H1 (cell line): ENCODE results near the gene TAF6. TPM values are rescaled to one million over a fixed set of nuclear protein-coding genes. Genes with fewer than 3 reads are reported as not detected.

Experiments used
- CTCF ChIA-PET: fragments of 300-600 bp; sonication (Branson Sonifier 250); formaldehyde crosslinking; loops from one replicate; lab custom pipeline; 2021; ENCODE audit not compliant: partially characterized antibody; lab: Charles Lee
- POLR2A ChIA-PET: fragments of 300-600 bp; sonication (Branson Sonifier 250); formaldehyde crosslinking; loops from one replicate; lab custom pipeline; 2021; ENCODE audit warnings: inconsistent platforms; ENCODE audit not compliant: partially characterized antibody; lab: Charles Lee
- DNase-seq, 2 experiments: peaks; one replicate each; pipeline versions ENCODE4 v3.0.0 to v3.0.0-alpha.2; 2010 to 2022; ENCODE audit warnings: low spot score in 2 of 2, low read depth in 1 of 2, mixed read lengths in 1 of 2
- FAIRE-seq: peaks from 2 replicates; lab custom pipeline; 2011; peaks lifted over from hg19 to GRCh38; lab: Jason Lieb, UNC
- H2AFZ ChIP-seq: 2 replicates; pipeline ENCODE4 v1.8.1; 2012; ENCODE audit warnings: low read length, inconsistent platforms
- H2AK5ac ChIP-seq: 2 replicates; pipeline ENCODE4 v1.6.1; 2013; ENCODE audit warnings: low read depth, low read length
- H2BK120ac ChIP-seq: replicated peaks from 2 replicates; pipeline ENCODE3; 2013; ENCODE audit warnings: low read depth, low read length, inconsistent platforms
- H2BK12ac ChIP-seq: 2 replicates; pipeline ENCODE4 v1.6.1; 2013; ENCODE audit warnings: low read depth, low read length
- H2BK15ac ChIP-seq: 2 replicates; pipeline ENCODE4 v1.6.1; 2013; ENCODE audit warnings: low read length
- H2BK20ac ChIP-seq: 2 replicates; pipeline ENCODE4 v1.6.1; 2013; ENCODE audit warnings: low read length
- H2BK5ac ChIP-seq: 2 replicates; pipeline ENCODE4 v1.6.1; 2013; ENCODE audit warnings: low read depth, low read length
- H3K14ac ChIP-seq: 2 replicates; pipeline ENCODE4 v1.6.1; 2013; ENCODE audit warnings: inconsistent platforms; ENCODE audit not compliant: insufficient read length
- H3K18ac ChIP-seq: 2 replicates; pipeline ENCODE4 v1.6.1; 2013; ENCODE audit warnings: low read length; ENCODE audit errors: extremely low read depth
- H3K23ac ChIP-seq: 2 replicates; pipeline ENCODE4 v1.6.1; 2013; ENCODE audit warnings: inconsistent platforms; ENCODE audit not compliant: insufficient read length
- H3K23me2 ChIP-seq: 2 replicates; pipeline ENCODE4 v1.6.1; 2013; ENCODE audit warnings: low read depth, low read length
- H3K27ac ChIP-seq: 2 replicates; pipeline ENCODE4 v1.6.1; 2011; ENCODE audit warnings: low read depth, low read length, inconsistent platforms
- H3K27me3 ChIP-seq, 4 experiments: replicated peaks in 1 of 4; 1 replicate in 1 of 4; 2 replicates in 3 of 4; pipeline versions ENCODE4 v1.6.1 to v1.8.1; 2011 to 2013; ENCODE audit warnings: low read length in 3 of 4, mild to moderate bottlenecking in 3 of 4, inconsistent platforms in 2 of 4, mixed read lengths in 2 of 4, moderate library complexity in 1 of 4; ENCODE audit not compliant: control insufficient read depth in 3 of 4, insufficient read depth in 3 of 4; ENCODE audit errors: extremely low read depth in 1 of 4
- H3K36me3 ChIP-seq, 4 experiments: 2 replicates each; pipeline versions ENCODE4 v1.6.1 to v1.8.1; 2011 to 2013; ENCODE audit warnings: mild to moderate bottlenecking in 4 of 4, low read length in 3 of 4, moderate library complexity in 2 of 4, control low read depth in 1 of 4, inconsistent platforms in 1 of 4; ENCODE audit not compliant: insufficient read depth in 4 of 4, control insufficient read depth in 2 of 4
- H3K4ac ChIP-seq: replicated peaks from 2 replicates; pipeline ENCODE3; 2013; ENCODE audit warnings: low read length, low read depth, mixed read lengths, inconsistent platforms; ENCODE audit not compliant: insufficient read length
- H3K4me1 ChIP-seq, 4 experiments: replicated peaks in 1 of 4; 1 replicate in 1 of 4; 2 replicates in 3 of 4; pipeline versions ENCODE4 v1.6.1 to v1.8.1; 2011 to 2013; ENCODE audit warnings: low read length in 3 of 4, inconsistent platforms in 2 of 4, mixed read lengths in 1 of 4; ENCODE audit not compliant: insufficient read depth in 4 of 4, control insufficient read depth in 3 of 4
- H3K4me2 ChIP-seq, 2 experiments: 2 replicates each; pipeline versions ENCODE4 v1.6.1 to v1.8.1; 2011 to 2013; ENCODE audit warnings: low read depth in 2 of 2, low read length in 2 of 2, control low read depth in 1 of 2, inconsistent platforms in 1 of 2, mild to moderate bottlenecking in 1 of 2; ENCODE audit not compliant: insufficient read depth in 1 of 2
- H3K4me3 ChIP-seq, 4 experiments: fragments of 200-600, 300-600 bp in 1 of 4; sonication (generic), shearing (Covaris generic), sonication (Bioruptor Twin) in 1 of 4; 2 replicates each; pipeline versions ENCODE4 v1.5.1 to v1.8.1; 2011 to 2016; ENCODE audit warnings: low read length in 4 of 4, low read depth in 3 of 4, control low read depth in 2 of 4, inconsistent platforms in 2 of 4, mild to moderate bottlenecking in 2 of 4, mixed read lengths in 1 of 4, moderate library complexity in 1 of 4; ENCODE audit not compliant: insufficient read depth in 2 of 4; ENCODE audit errors: extremely low read depth in 1 of 4
- H3K56ac ChIP-seq: replicated peaks from 2 replicates; pipeline ENCODE3; 2013; ENCODE audit warnings: low read depth, mild to moderate bottlenecking, mixed read lengths, low read length, inconsistent platforms; ENCODE audit not compliant: insufficient read length
- H3K79me1 ChIP-seq: 2 replicates; pipeline ENCODE4 v1.6.1; 2013; ENCODE audit warnings: low read depth, low read length, control low read depth
- H3K79me2 ChIP-seq, 2 experiments: 2 replicates each; pipeline versions ENCODE4 v1.6.1 to v1.8.1; 2012 to 2013; ENCODE audit warnings: low read length in 2 of 2, mild to moderate bottlenecking in 2 of 2, inconsistent platforms in 1 of 2; ENCODE audit not compliant: insufficient read depth in 2 of 2, control insufficient read depth in 1 of 2
- H3K9ac ChIP-seq, 4 experiments: replicated peaks in 1 of 4; 1 replicate in 1 of 4; 2 replicates in 3 of 4; pipeline versions ENCODE4 v1.6.1 to v1.8.1; 2011 to 2013; ENCODE audit warnings: low read depth in 3 of 4, low read length in 3 of 4, control low read depth in 2 of 4, mild to moderate bottlenecking in 2 of 4, moderate library complexity in 2 of 4, inconsistent platforms in 1 of 4; ENCODE audit errors: extremely low read depth in 1 of 4
- H3K9me3 ChIP-seq, 2 experiments: 2 replicates each; pipeline versions ENCODE4 v1.6.1 to v1.8.1; 2012 to 2013; ENCODE audit warnings: mild to moderate bottlenecking in 2 of 2, moderate library complexity in 2 of 2, control low read depth in 1 of 2, inconsistent platforms in 1 of 2, low read depth in 1 of 2, low read length in 1 of 2, mixed read lengths in 1 of 2; ENCODE audit not compliant: insufficient read depth in 2 of 2
- H4K20me1 ChIP-seq, 2 experiments: replicated peaks in 1 of 2; 2 replicates each; pipeline versions ENCODE3 to v1.8.1; 2011 to 2013; ENCODE audit warnings: inconsistent platforms in 2 of 2, low read length in 2 of 2, mild to moderate bottlenecking in 1 of 2; ENCODE audit not compliant: insufficient read depth in 2 of 2, control insufficient read depth in 1 of 2
- H4K5ac ChIP-seq: 2 replicates; pipeline ENCODE4 v1.6.1; 2013; ENCODE audit warnings: low read length, low read depth, mixed read lengths, inconsistent platforms; ENCODE audit not compliant: insufficient read length
- H4K8ac ChIP-seq: 2 replicates; pipeline ENCODE4 v1.8.0; 2013; ENCODE audit warnings: mild to moderate bottlenecking, moderate library complexity, low read length, inconsistent platforms; ENCODE audit not compliant: insufficient read depth; ENCODE audit errors: extremely low read depth
- H4K91ac ChIP-seq: replicated peaks from 2 replicates; pipeline ENCODE3; 2013; ENCODE audit warnings: low read length, mixed read lengths, inconsistent platforms; ENCODE audit not compliant: insufficient read length
- CBX8 ChIP-seq: fragments of 300-800, 300-1000 bp; sonication (generic); IDR thresholded peaks from 2 replicates; pipeline ENCODE4 v1.7.1; 2016; ENCODE audit warnings: low read depth, low read length, borderline replicate concordance
- CREB1 ChIP-seq: IDR thresholded peaks from 2 replicates; pipeline ENCODE4 v1.6.1; 2012; ENCODE audit warnings: inconsistent platforms
- KDM1A ChIP-seq: fragments of 200-600, 300-600 bp; sonication (generic); IDR thresholded peaks from 2 replicates; pipeline ENCODE4 v1.7.1; 2016; ENCODE audit warnings: mild to moderate bottlenecking, low read length, borderline replicate concordance
- NANOG ChIP-seq: IDR thresholded peaks from 2 replicates; pipeline ENCODE4 v1.6.1; 2011; ENCODE audit warnings: low read length, low read depth, mild to moderate bottlenecking, inconsistent platforms; ENCODE audit not compliant: insufficient read depth, poor library complexity, severe bottlenecking
- POLR2A ChIP-seq, 2 experiments: IDR thresholded peaks; 1 replicate in 1 of 2; 2 replicates in 1 of 2; pipeline ENCODE4 v1.6.1; 2011; ENCODE audit warnings: low read depth in 2 of 2, low read length in 2 of 2, mild to moderate bottlenecking in 2 of 2; ENCODE audit errors: control extremely low read depth in 1 of 2
- RXRA ChIP-seq: IDR thresholded peaks from 2 replicates; pipeline ENCODE4 v1.6.1; 2011; ENCODE audit warnings: low read depth, mild to moderate bottlenecking, low read length, moderate library complexity; ENCODE audit not compliant: insufficient read depth
- SIX5 ChIP-seq: IDR thresholded peaks from 2 replicates; pipeline ENCODE4 v1.6.1; 2011; ENCODE audit warnings: mild to moderate bottlenecking, low read depth, low read length
- SRF ChIP-seq: IDR thresholded peaks from 2 replicates; pipeline ENCODE4 v1.6.1; 2011; ENCODE audit warnings: mild to moderate bottlenecking, low read depth, low read length, moderate library complexity
- ZNF274 ChIP-seq: IDR thresholded peaks from 2 replicates; pipeline ENCODE4 v1.7.0; 2012; ENCODE audit warnings: low read length, borderline replicate concordance; ENCODE audit errors: extremely low read depth
- WGBS, 2 experiments: shearing (Covaris generic) in 1 of 2; methylation state at CpG; one replicate each; pipeline versions ENCODE4 v1.1.6 to v1.1.7; 2013 to 2015; ENCODE audit warnings: low lambda C conversion rate in 2 of 2, mixed read lengths in 2 of 2, inconsistent platforms in 1 of 2, low coverage in 1 of 2, missing lambda C conversion rate in 1 of 2; ENCODE audit not compliant: insufficient replicate concordance in 2 of 2, insufficient coverage in 1 of 2, insufficient read length in 1 of 2; ENCODE audit errors: extremely low coverage in 1 of 2, missing lambda C conversion rate in 1 of 2; 5-methylcytosine and 5-hydroxymethylcytosine counted together
- polyA plus RNA-seq, 7 experiments: library from polyadenylated mRNA; depleted of rRNA in 3 of 7; stranded (reverse) in 5 of 7; unstranded in 2 of 7; fragments of >200 nt in 5 of 7; fragments of 200-250 nt in 2 of 7; gene quantifications; 1 replicate in 5 of 7; 2 replicates in 1 of 7; 4 replicates in 1 of 7; pipeline versions ENCODE4 v1.2.1 to v1.2.3, GENCODE V29; 2011 to 2013; ENCODE audit warnings: missing spikeins in 2 of 7, mixed read lengths in 2 of 7
- total RNA-seq: library from RNA; stranded (reverse); fragmentation: NEBNext Ultra II Directional; extraction: Animal tissue kit (Norgen Biotek cat#: 25700); gene quantifications from 2 replicates; pipeline ENCODE4 v1.2.1, GENCODE V29; 2021
- TF ChIP-seq, protein P1 (sequence below): IDR thresholded peaks from 2 replicates; pipeline ENCODE4 v1.6.1; 2012; ENCODE audit warnings: inconsistent platforms
- TF ChIP-seq, protein P2 (sequence below), 3 experiments: IDR thresholded peaks; 1 replicate in 2 of 3; 2 replicates in 1 of 3; pipeline versions ENCODE4 v1.5.1 to v1.6.1; 2011; ENCODE audit warnings: low read length in 3 of 3, mild to moderate bottlenecking in 3 of 3, inconsistent platforms in 2 of 3, low read depth in 1 of 3, moderate library complexity in 1 of 3; ENCODE audit not compliant: insufficient read depth in 1 of 3; ENCODE audit errors: control extremely low read depth in 1 of 3

TAF6 gene
- total and polyA plus RNA-seq, 2 of the 8 experiments (the other 6 are each of a cell fraction or from before 2014, with no cell fraction given), result 66.7 to 101 TPM

DNA sequence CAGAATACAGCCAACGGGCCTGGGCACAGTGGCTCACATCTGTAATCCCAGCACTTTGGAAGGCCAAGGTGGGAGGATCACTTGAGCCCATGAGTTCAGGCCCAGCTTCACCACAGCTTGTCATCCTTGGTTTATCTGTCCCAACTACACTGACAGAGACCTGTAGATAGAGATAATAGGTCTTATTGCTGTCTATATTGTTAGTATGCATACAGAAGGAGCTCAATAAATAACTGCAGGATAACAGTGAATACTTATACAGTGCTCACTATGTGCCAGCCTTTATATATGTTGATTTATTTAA lies 1.5 kb upstream of the TAF6 start:
- ChIA-PET CTCF (interaction anchor here (0.7 to 1.6 kb wide), 4 partner anchors 10 to 96 kb away, joined by 3 to 10 read pairs (median 4); no protein-coding TSS in a partner anchor), POLR2A (interaction anchor here (1.1 to 19.1 kb wide), 8 partner anchors 9 to 47 kb away, joined by 4 to 414 read pairs (median 7); partner anchors contain the start of genes AP4M1, COPS6, GAL3ST4 and MCM7)
- Histone ChIP-seq H2BK20ac (no peak overlapping the region), H3K23me2 (peaks cover 8% of the 10 kb centered on the region), H3K18ac (no peak overlapping the region), H3K4me1 (peaks cover 0 to 5% (median 1%) of the 10 kb centered on the region in 4 experiments; a peak in 4 of 7 replicates), H3K27ac (no peak overlapping the region), H2AK5ac (no peak overlapping the region), H3K23ac (no peak overlapping the region), H2BK15ac (no peak overlapping the region), H3K79me2 (peaks cover 0 to 6% of the 10 kb centered on the region in 2 experiments; a peak in 1 of 4 replicates), H2AFZ (no peak overlapping the region), H4K91ac (no peak overlapping the region), H2BK120ac (no peak overlapping the region), H3K4me2 (peak overlapping the region; percentile 74 to 92), H3K36me3 (no peaks in the 10 kb centered on the region), H2BK5ac (no peak overlapping the region), H3K14ac (no peak overlapping the region), H2BK12ac (no peak overlapping the region), H3K4ac (no peak overlapping the region), H3K79me1 (0 out of 2 replicates have a peak, but pooled peaks cover 4% of the 10 kb centered on the region), H4K5ac (no peak overlapping the region), H3K27me3 (no peaks in the 10 kb centered on the region), H3K56ac (no peak overlapping the region), H3K9me3 (no peaks in the 10 kb centered on the region), H3K9ac (no peak overlapping the region), H3K4me3 (peak overlapping the region in 3 of 4 experiments; percentile 75 to 98 (median 92); a peak in 4 of 8 replicates), H4K8ac (no peak overlapping the region), H4K20me1 (peaks cover 0 to 1% of the 10 kb centered on the region in 2 experiments)
- FAIRE-seq (no peak), DNase-seq (no peak)
- 89% methylated on average over 1 of the region's 1 CpG; no CpG with 5 or more reads in 1 of the 2 experiments for WGBS, 2 experiments
- TF ChIP-seq NANOG, result no peak
- TF ChIP-seq ZNF274, result no peak
- TF ChIP-seq POLR2A (IDR thresholded peaks at IDR 0.05; ENCODE audit: control extremely low read depth in 1 of 2, low read depth in 2 of 2, low read length in 2 of 2), result no peak
- no peak for TF ChIP-seq CBX8
- no peak for TF ChIP-seq CREB1
- no peak for TF ChIP-seq KDM1A
- TF ChIP-seq, protein P1, sequence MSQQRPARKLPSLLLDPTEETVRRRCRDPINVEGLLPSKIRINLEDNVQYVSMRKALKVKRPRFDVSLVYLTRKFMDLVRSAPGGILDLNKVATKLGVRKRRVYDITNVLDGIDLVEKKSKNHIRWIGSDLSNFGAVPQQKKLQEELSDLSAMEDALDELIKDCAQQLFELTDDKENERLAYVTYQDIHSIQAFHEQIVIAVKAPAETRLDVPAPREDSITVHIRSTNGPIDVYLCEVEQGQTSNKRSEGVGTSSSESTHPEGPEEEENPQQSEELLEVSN, result no peak
- TF ChIP-seq SRF, result no peak
- no peak for TF ChIP-seq SIX5
- TF ChIP-seq RXRA, result no peak
- TF ChIP-seq, protein P2, sequence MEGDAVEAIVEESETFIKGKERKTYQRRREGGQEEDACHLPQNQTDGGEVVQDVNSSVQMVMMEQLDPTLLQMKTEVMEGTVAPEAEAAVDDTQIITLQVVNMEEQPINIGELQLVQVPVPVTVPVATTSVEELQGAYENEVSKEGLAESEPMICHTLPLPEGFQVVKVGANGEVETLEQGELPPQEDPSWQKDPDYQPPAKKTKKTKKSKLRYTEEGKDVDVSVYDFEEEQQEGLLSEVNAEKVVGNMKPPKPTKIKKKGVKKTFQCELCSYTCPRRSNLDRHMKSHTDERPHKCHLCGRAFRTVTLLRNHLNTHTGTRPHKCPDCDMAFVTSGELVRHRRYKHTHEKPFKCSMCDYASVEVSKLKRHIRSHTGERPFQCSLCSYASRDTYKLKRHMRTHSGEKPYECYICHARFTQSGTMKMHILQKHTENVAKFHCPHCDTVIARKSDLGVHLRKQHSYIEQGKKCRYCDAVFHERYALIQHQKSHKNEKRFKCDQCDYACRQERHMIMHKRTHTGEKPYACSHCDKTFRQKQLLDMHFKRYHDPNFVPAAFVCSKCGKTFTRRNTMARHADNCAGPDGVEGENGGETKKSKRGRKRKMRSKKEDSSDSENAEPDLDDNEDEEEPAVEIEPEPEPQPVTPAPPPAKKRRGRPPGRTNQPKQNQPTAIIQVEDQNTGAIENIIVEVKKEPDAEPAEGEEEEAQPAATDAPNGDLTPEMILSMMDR (IDR thresholded peaks at IDR 0.05; ENCODE audit: control extremely low read depth in 1 of 3, insufficient read depth in 1 of 3, low read depth in 1 of 3, low read length in 3 of 3), result no peak
